ENCODE data around the gene COL23A1. TPM values are rescaled to one million over a fixed set of nuclear protein-coding genes. Genes with fewer than 3 reads are reported as not detected.

Gene COL23A1
- total RNA-seq, 1 experiment from 2014 or later, result 0.18 TPM

GRCh38 chr5:178314061-178314660, 276.0 kb downstream of the COL23A1 start:
- CTCF ChIA-PET, result no interaction called here
- Histone ChIP-seq H3K4me3 (ENCODE audit: low read depth, low read length) (no peak overlapping the region), H3K4me1 (no peaks in the 10 kb centered on the region), H3K36me3 (ENCODE audit: control insufficient read depth, insufficient read depth, low read length) (no peaks in the 10 kb centered on the region), H3K27me3 (replicated peaks; ENCODE audit: control insufficient read depth, insufficient read depth, low read length) (no peaks in the 10 kb centered on the region), H3K9me3 (no peaks in the 10 kb centered on the region)
- no peak for TF ChIP-seq CTCF (IDR thresholded peaks at IDR 0.05; ENCODE audit: insufficient read depth in 1 of 2, low read depth in 1 of 2, low read length in 1 of 2, severe bottlenecking in 1 of 2, unreplicated experiment in 1 of 2)
- Mint-ChIP-seq H3K4me3 (ENCODE audit: unreplicated experiment) (no peak overlapping the region), H3K9me3 (ENCODE audit: unreplicated experiment) (no peaks in the 10 kb centered on the region), H3K4me1 (ENCODE audit: low read depth, unreplicated experiment) (no peaks in the 10 kb centered on the region), H3K36me3 (ENCODE audit: insufficient read depth, unreplicated experiment) (peaks cover 4% of the 10 kb centered on the region), H3K27me3 (ENCODE audit: insufficient read depth, unreplicated experiment) (peaks cover 5% of the 10 kb centered on the region), H3K27ac (ENCODE audit: unreplicated experiment) (no peak overlapping the region)
- intact Hi-C loops (cut with micrococcal nuclease; ENCODE audit: unreplicated experiment), result no loop called here
- no peak for DNase-seq
- no TSS peak for BruUV-seq (replicated peaks)
- POLR2A ChIA-PET, result no interaction called here

GRCh38 chr5:178313316-178313715, 276.9 kb downstream of the COL23A1 start:
- Histone ChIP-seq H3K9me3 (no peaks in the 10 kb centered on the region), H3K4me1 (no peaks in the 10 kb centered on the region), H3K36me3 (ENCODE audit: control insufficient read depth, insufficient read depth, low read length) (no peaks in the 10 kb centered on the region), H3K4me3 (ENCODE audit: low read depth, low read length) (no peak overlapping the region), H3K27me3 (replicated peaks; ENCODE audit: control insufficient read depth, insufficient read depth, low read length) (no peaks in the 10 kb centered on the region)
- Mint-ChIP-seq H3K4me1 (ENCODE audit: low read depth, unreplicated experiment) (no peaks in the 10 kb centered on the region), H3K4me3 (ENCODE audit: unreplicated experiment) (no peak overlapping the region), H3K36me3 (ENCODE audit: insufficient read depth, unreplicated experiment) (peaks cover 4% of the 10 kb centered on the region), H3K9me3 (ENCODE audit: unreplicated experiment) (no peaks in the 10 kb centered on the region), H3K27me3 (ENCODE audit: insufficient read depth, unreplicated experiment) (peaks cover 5% of the 10 kb centered on the region), H3K27ac (ENCODE audit: unreplicated experiment) (no peak overlapping the region)
- no peak for TF ChIP-seq CTCF (IDR thresholded peaks at IDR 0.05; ENCODE audit: insufficient read depth in 1 of 2, low read depth in 1 of 2, low read length in 1 of 2, severe bottlenecking in 1 of 2, unreplicated experiment in 1 of 2)
- intact Hi-C loops (cut with micrococcal nuclease; ENCODE audit: unreplicated experiment), result no loop called here
- no TSS peak for BruUV-seq (replicated peaks)
- DNase-seq, result no peak
- ChIA-PET POLR2A (no interaction called here), CTCF (no interaction called here)

- no TSS peak for BruUV-seq (replicated peaks)
- Mint-ChIP-seq H3K27me3 (ENCODE audit: insufficient read depth, unreplicated experiment) (peaks cover 5% of the 10 kb centered on the region), H3K9me3 (ENCODE audit: unreplicated experiment) (no peaks in the 10 kb centered on the region), H3K27ac (ENCODE audit: unreplicated experiment) (no peak overlapping the region), H3K36me3 (ENCODE audit: insufficient read depth, unreplicated experiment) (peaks cover 4% of the 10 kb centered on the region), H3K4me1 (ENCODE audit: low read depth, unreplicated experiment) (no peaks in the 10 kb centered on the region), H3K4me3 (ENCODE audit: unreplicated experiment) (no peak overlapping the region)
- Histone ChIP-seq H3K27me3 (replicated peaks; ENCODE audit: control insufficient read depth, insufficient read depth, low read length) (no peaks in the 10 kb centered on the region), H3K4me3 (ENCODE audit: low read depth, low read length) (no peak overlapping the region), H3K9me3 (no peaks in the 10 kb centered on the region), H3K4me1 (no peaks in the 10 kb centered on the region), H3K36me3 (ENCODE audit: control insufficient read depth, insufficient read depth, low read length) (no peaks in the 10 kb centered on the region)
- CTCF ChIA-PET, result no interaction called here
- intact Hi-C loops (cut with micrococcal nuclease; ENCODE audit: unreplicated experiment), result no loop called here
- no peak for TF ChIP-seq CTCF (IDR thresholded peaks at IDR 0.05; ENCODE audit: insufficient read depth in 1 of 2, low read depth in 1 of 2, low read length in 1 of 2, severe bottlenecking in 1 of 2, unreplicated experiment in 1 of 2)
- no peak for DNase-seq
- POLR2A ChIA-PET, result no interaction called here
Observed at GRCh38 chr5:178312880-178313282, 277.3 kb downstream of the COL23A1 start.

All from Caco-2 (cell line).